Small intestine (tissue), 16 donors: ENCODE results near the gene PDXP. TPM values are rescaled to one million over a fixed set of nuclear protein-coding genes. Genes with fewer than 3 reads are reported as not detected.
A peak's percentile ranks its signal among the peaks of the same experiment; 100 is the strongest.
"Not testable (repeated sequence)": the region's sequence is repeated elsewhere in the genome, so short reads cannot be mapped to it uniquely, and the experiment has no call there.

ENCODE experiments used
- DNase-seq, 2 donors: peaks; one replicate each; pipeline versions ENCODE4 v3.0.0 to v3.0.0-alpha.2; 2013
- FAIRE-seq: peaks from 2 replicates; lab custom pipeline; 2012; peaks lifted over from hg19 to GRCh38; lab: Jason Lieb, UNC
- H3K27ac ChIP-seq, 3 donors: one replicate each; pipeline ENCODE4 v1.5.1; 2013; ENCODE audit warnings: low read length in 2 of 3, mild to moderate bottlenecking in 2 of 3, control low read depth in 1 of 3, inconsistent platforms in 1 of 3, low read depth in 1 of 3, moderate library complexity in 1 of 3
- H3K27me3 ChIP-seq, 3 donors: one replicate each; pipeline ENCODE4 v1.6.1; 2013; ENCODE audit warnings: low read length in 3 of 3, inconsistent platforms in 1 of 3; ENCODE audit not compliant: control insufficient read depth in 3 of 3, insufficient read depth in 3 of 3
- H3K36me3 ChIP-seq, 3 donors: one replicate each; pipeline ENCODE4 v1.6.1; 2013; ENCODE audit warnings: low read length in 3 of 3, inconsistent platforms in 1 of 3, low read depth in 1 of 3, mild to moderate bottlenecking in 1 of 3, moderate library complexity in 1 of 3; ENCODE audit not compliant: control insufficient read depth in 3 of 3, insufficient read depth in 2 of 3
- H3K4me1 ChIP-seq, 3 donors: one replicate each; pipeline ENCODE4 v1.6.1; 2013; ENCODE audit warnings: low read length in 2 of 3, inconsistent platforms in 1 of 3, low read depth in 1 of 3, mild to moderate bottlenecking in 1 of 3, moderate library complexity in 1 of 3; ENCODE audit not compliant: control insufficient read depth in 3 of 3, insufficient read depth in 2 of 3
- H3K4me3 ChIP-seq, 3 donors: one replicate each; pipeline ENCODE4 v1.5.1; 2013; ENCODE audit warnings: low read length in 3 of 3, control low read depth in 1 of 3, inconsistent platforms in 1 of 3, low read depth in 1 of 3, mild to moderate bottlenecking in 1 of 3, moderate library complexity in 1 of 3
- H3K9me3 ChIP-seq, 2 donors: one replicate each; pipeline ENCODE4 v1.6.1; 2013; ENCODE audit warnings: low read depth in 1 of 2, low read length in 1 of 2; ENCODE audit not compliant: control insufficient read depth in 2 of 2, insufficient read depth in 1 of 2
- WGBS, 3 donors: extraction: QIAGEN DNeasy Blood & Tissue Kit; methylation state at CpG; one replicate each; pipeline ENCODE4 v1.1.7; 2013; 5-methylcytosine and 5-hydroxymethylcytosine counted together
- long read RNA-seq, 10 donors: transcript quantifications; one replicate each; lab custom pipeline, GENCODE V29; 2026
- polyA plus RNA-seq, 4 donors: library from polyadenylated mRNA; stranded (reverse) in 3 of 4; unstranded in 1 of 4; fragments of 200-250 nt in 3 of 4; fragments of 120-200 nt in 1 of 4; gene quantifications; one replicate each; pipeline versions ENCODE4 v1.2.1 to v1.2.3, GENCODE V29; 2013
- donor health status: healthy with polysubstance abuse.
- donor health status: control.
- donor health status: control.
- donor health status: Bipolar disorder and iron deficiency.
- donor health status: healthy.

Gene PDXP, protein sequence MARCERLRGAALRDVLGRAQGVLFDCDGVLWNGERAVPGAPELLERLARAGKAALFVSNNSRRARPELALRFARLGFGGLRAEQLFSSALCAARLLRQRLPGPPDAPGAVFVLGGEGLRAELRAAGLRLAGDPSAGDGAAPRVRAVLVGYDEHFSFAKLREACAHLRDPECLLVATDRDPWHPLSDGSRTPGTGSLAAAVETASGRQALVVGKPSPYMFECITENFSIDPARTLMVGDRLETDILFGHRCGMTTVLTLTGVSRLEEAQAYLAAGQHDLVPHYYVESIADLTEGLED
- polyA plus RNA-seq: 10 to 100 TPM; 24.1 to 98.6 (median 57.3) TPM
- long read RNA-seq, donor 1, transcript PDXP-201 (2 exons, 2,010 nt): major isoform, 27 of 27 reads
- long read RNA-seq, donor 1, partial matches to known transcripts: 0 of 27 reads
- long read RNA-seq, donor 1, other reads (novel, unspliced or antisense): 0 of 27 reads
- long read RNA-seq, donor 2, partial matches to known transcripts: 0 of 2 reads
- long read RNA-seq, donor 2, other reads (novel, unspliced or antisense): 0 of 2 reads
- long read RNA-seq, donor 3, transcript PDXP-201 (2 exons, 2,010 nt): major isoform, 14 of 14 reads
- long read RNA-seq, donor 3, partial matches to known transcripts: 0 of 14 reads
- long read RNA-seq, donor 3, other reads (novel, unspliced or antisense): 0 of 14 reads
- long read RNA-seq, donor 4: 0 reads
- long read RNA-seq, donor 5, partial matches to known transcripts: 0 of 4 reads
- long read RNA-seq, donor 5, other reads (novel, unspliced or antisense): 0 of 4 reads
- long read RNA-seq, donor 6, transcript PDXP-201 (2 exons, 2,010 nt): major isoform, 5 of 5 reads
- long read RNA-seq, donor 6, partial matches to known transcripts: 0 of 5 reads
- long read RNA-seq, donor 6, other reads (novel, unspliced or antisense): 0 of 5 reads
- long read RNA-seq, donor 7, transcript PDXP-201 (2 exons, 2,010 nt): major isoform, 20 of 20 reads
- long read RNA-seq, donor 7, partial matches to known transcripts: 0 of 20 reads
- long read RNA-seq, donor 7, other reads (novel, unspliced or antisense): 0 of 20 reads
- long read RNA-seq, donor 8: 0 reads
- long read RNA-seq, donor 9, transcript PDXP-201 (2 exons, 2,010 nt): major isoform, 8 of 8 reads
- long read RNA-seq, donor 9, partial matches to known transcripts: 0 of 8 reads
- long read RNA-seq, donor 9, other reads (novel, unspliced or antisense): 0 of 8 reads
- long read RNA-seq, donor 10, transcript PDXP-201 (2 exons, 2,010 nt): major isoform, 20 of 20 reads
- long read RNA-seq, donor 10, partial matches to known transcripts: 0 of 20 reads
- long read RNA-seq, donor 10, other reads (novel, unspliced or antisense): 0 of 20 reads

DNA sequence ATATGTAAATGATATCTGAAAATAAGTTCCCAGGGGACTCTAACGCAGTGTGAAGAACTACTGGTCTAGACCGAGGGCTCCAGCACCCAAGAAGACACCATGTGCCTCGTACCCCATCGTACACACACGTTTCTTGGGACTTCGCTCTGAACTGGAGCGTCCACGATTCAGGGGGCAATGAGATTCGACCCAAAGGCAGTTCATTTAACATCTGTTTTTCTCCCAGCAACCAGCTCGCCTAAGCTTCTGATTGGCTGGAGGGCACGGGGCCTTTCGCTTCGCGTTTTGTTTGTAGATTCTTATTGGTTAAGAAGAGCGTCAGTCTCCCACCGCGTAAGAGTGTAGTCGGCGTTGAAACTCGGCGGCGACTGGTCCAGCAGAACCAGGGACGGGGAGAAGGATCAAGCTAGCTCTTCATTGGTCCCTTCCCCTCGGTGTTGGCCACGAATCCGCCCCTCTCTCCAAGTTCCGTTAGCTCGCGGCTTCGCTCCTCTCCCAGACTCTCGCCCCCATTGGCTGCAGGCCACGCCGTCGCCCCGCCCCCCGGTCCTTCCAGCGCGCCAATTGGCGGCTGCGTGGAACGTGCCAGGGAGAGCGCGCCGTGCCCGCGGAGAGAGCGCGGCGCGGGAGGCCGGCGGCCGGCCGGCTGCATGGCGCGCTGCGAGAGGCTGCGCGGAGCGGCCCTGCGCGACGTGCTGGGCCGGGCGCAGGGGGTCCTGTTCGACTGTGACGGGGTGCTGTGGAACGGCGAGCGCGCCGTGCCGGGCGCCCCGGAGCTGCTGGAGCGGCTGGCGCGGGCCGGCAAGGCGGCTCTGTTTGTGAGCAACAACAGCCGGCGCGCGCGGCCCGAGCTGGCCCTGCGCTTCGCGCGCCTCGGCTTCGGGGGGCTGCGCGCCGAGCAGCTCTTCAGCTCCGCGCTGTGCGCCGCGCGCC is at the start of gene PDXP:
Gene PDXP (plus strand): TSS at position 591 of the 933 bp plus-strand sequence. CDS start 60 bp downstream, at position 651.
- FAIRE-seq (no peak), DNase-seq (peak; percentile 99 to 100)
- H3K27me3 ChIP-seq: no peaks in the 10 kb centered on the region
- H3K36me3 ChIP-seq: peaks cover 0 to 58% (median 3%) of the 10 kb centered on the region in 3 donors
- H3K4me3 ChIP-seq: peak within 1 kb of the TSS; percentile 52 to 97 (median 78)
- H3K27ac ChIP-seq: peak within 1 kb of the TSS; percentile 90 to 100 (median 95)
- H3K9me3 ChIP-seq: no peaks in the 10 kb centered on the region
- 0 to 1% (median 1%) methylated on average over 51 to 101 of the region's 101 CpGs for WGBS, 3 donors
- H3K4me1 ChIP-seq: peaks cover 7 to 44% (median 10%) of the 10 kb centered on the region in 3 donors

DNA sequence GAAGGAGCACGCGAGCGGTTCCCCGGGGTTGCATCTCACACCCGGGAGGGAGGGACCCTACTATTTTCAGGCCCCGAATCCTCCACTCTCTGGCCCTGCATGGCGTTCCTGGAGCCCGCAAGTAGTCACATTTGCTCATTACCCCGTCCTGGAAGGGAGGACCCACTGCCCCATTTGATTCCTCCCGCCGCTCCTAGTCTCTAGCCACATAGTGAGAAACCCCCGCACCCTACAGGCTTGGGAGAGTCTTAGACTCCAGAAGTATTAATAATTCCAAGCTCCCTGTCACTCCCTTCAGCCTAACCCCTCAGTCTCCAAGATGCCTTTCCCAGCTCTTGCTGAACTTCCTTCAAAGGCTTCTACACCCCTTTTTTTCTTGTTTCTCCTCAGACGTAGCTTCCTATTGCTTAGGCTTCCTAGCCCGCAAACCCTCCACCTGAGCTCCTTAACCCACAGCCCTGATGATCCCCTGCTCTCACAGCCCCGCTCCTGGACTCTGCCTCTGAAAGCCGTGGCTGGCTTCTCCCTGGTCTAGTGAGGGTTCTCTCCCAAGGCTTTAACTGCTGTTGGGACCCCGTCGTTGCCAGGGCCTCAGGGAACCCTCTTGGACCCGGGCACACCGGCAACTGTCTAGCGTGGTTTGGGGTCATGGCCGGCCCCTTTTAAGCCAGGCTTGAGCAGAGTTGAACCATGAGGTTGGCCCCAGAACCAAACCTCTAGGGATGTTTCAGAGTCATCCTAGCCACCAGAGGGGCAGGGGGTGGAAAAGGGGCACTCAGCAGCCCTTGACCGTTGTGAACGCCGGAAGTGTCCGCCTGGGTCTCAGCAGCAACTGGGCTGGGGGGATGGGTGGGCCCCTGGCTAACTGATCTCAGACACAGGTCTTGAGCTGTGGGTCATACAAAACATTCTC is 49.0 kb upstream of the PDXP start:
- Histone ChIP-seq H3K4me3 (peak overlapping the region; percentile 75 to 94 (median 81)), H3K4me1 (peaks cover 2 to 15% (median 10%) of the 10 kb centered on the region in 3 donors), H3K36me3 (peaks cover 0 to 29% (median 0%) of the 10 kb centered on the region in 3 donors), H3K27me3 (no peaks in the 10 kb centered on the region), H3K27ac (peak overlapping the region; percentile 90 to 99 (median 98)), H3K9me3 (no peaks in the 10 kb centered on the region)
- whole genome bisulfite sequencing, 3 donors: 7% methylated on average over 26 of the region's 26 CpGs
- FAIRE-seq (no peak), DNase-seq (no peak)

DNA sequence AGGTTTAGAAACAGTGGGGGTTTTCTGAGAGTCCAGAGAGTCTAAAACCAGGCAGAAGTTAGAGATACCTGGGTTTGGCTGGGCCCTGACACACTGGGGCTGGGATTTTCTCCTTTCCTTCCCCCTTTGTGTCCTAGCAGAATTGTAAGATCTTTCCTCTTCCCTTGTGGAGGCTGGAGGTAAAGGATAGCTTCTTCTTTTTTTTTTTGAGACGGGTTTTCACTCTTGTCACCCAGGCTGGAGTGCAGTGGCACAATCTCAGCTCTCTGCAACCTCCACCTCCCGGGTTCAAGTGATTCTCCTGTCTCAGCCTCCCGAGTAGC is 48.4 kb upstream of the PDXP start:
- not testable (repeated sequence) for FAIRE-seq, H3K27me3 ChIP-seq, DNase-seq, H3K9me3 ChIP-seq
- Histone ChIP-seq H3K27ac (peak overlapping the region in 1 of 3 donors; percentile 99), H3K36me3 (peaks cover 0 to 35% (median 2%) of the 10 kb centered on the region in 3 donors), H3K4me1 (peaks cover 2 to 15% (median 10%) of the 10 kb centered on the region in 3 donors), H3K4me3 (peak overlapping the region in 2 of 3 donors; percentile 75 to 94)
- WGBS, 3 donors: 55 to 76% (median 56%) methylated on average over 3 of the region's 3 CpGs

DNA sequence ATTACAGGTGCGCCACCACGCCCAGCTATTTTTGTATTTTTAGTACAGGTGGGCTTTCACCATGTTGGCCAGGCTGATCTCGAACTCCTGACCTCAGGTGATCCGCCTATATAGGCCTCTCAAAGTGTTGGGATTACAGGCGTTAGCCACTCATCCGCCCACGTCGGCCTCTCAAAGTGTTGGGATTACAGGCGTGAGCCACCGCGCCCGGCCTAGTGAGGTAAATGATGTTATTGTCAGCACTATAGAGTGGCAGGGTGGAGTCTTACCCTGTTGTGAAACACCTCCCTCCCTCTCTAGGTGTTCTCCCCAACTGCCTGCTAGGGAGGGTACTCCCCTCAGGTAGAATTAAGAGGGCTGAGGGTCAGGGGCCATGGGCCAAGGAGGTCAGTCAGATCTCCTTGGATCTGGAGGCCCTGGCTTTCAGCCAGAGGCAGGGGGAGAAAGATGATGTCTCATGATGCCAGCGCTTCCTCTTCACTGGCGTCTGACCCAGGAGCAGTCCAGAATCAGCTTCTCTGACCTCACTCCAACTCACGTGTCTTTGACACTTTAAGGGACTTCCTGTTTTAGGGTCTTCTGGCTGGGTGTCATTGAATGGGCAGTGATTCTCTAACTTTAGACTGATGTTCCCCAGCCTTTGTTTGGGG is 47.9 kb upstream of the PDXP start:
- FAIRE-seq (no peak), DNase-seq (no peak)
- no peak overlapping the region for H3K4me3 ChIP-seq
- 40 to 69% (median 64%) methylated on average over 15 of the region's 15 CpGs for WGBS, 3 donors
- no peaks in the 10 kb centered on the region for H3K9me3 ChIP-seq
- H3K27me3 ChIP-seq: no peaks in the 10 kb centered on the region
- peaks cover 2 to 15% (median 10%) of the 10 kb centered on the region in 3 donors for H3K4me1 ChIP-seq
- peaks cover 0 to 38% (median 2%) of the 10 kb centered on the region in 3 donors for H3K36me3 ChIP-seq
- peak overlapping the region in 1 of 3 donors; percentile 56 for H3K27ac ChIP-seq

DNA sequence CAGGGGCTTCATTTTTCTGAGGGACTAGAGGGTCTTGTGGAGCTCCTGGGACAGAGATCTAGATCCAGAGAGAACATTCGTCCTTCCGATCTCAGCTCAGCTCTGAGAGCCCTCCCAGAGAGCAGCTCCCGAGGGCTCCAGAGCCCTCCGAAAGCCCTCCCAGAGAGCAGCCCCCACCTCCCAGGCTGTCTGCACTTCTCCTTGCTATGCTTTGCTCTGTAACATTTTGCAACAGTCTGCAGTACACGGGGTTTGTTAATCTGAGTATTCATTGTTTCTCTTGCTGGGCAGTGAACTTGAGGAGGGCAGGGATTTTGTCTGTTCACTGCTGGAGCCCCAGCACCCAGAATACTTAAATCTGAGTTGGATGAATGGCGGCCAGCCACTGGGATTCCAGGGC is 47.3 kb upstream of the PDXP start:
- Histone ChIP-seq H3K4me3 (no peak overlapping the region), H3K36me3 (peaks cover 0 to 43% (median 5%) of the 10 kb centered on the region in 3 donors), H3K9me3 (no peaks in the 10 kb centered on the region), H3K4me1 (peaks cover 2 to 15% (median 10%) of the 10 kb centered on the region in 3 donors), H3K27ac (peak overlapping the region in 1 of 3 donors; percentile 19), H3K27me3 (no peaks in the 10 kb centered on the region)
- 79 to 89% (median 88%) methylated on average over 6 of the region's 6 CpGs for WGBS, 3 donors
- no peak for FAIRE-seq
- DNase-seq: no peak

DNA sequence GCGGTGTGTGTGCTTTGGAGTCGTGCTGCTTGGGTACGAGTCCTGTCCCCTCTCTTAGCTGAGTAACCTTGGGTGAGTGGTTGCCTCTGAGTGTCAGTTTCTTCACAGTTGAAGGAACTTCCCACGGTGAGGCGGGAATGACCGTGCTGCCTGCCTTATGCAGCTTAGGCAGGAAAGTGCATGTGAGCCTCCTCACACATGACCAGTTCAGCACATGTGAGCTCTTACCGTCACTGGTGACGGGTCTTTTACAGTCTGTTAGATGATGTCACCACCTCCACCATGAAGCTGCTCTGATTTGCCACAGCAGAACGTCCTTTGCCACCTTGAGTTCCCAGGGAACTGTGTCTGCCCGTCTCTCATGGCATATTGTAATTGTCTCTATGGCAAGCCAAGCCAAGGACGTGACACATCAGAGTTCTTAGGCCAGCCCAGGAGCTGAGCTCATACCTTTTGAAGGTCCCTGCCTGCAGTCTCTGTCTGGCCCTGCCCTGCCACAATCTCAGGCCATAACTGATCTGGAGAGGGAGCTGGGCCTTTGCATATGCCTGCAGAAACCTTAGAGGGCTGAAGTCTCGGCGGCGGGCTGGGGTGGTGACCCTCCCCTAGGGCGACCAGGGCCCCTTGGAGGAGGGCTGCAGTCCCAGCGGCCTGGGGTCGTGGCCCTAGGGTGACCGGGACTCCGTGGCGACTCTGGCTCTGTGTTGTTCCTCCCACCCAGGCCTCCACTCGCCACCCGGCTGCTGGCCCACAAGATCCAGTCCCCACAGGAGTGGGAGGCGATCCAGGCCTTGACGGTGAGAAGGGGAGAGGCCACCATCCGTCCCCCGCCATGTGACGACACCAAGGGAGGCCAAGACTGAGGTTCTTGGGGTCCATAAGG is 42.1 kb upstream of the PDXP start:
- Histone ChIP-seq H3K27ac (no peak overlapping the region), H3K4me1 (peaks cover 0 to 3% (median 0%) of the 10 kb centered on the region in 3 donors), H3K36me3 (peaks cover 3 to 83% (median 13%) of the 10 kb centered on the region in 3 donors), H3K27me3 (no peaks in the 10 kb centered on the region), H3K9me3 (no peaks in the 10 kb centered on the region), H3K4me3 (no peak overlapping the region)
- FAIRE-seq (no peak), DNase-seq (no peak)
- WGBS, 3 donors: 91 to 92% (median 92%) methylated on average over 26 to 27 of the region's 27 CpGs
